Panc1 (cell line): ENCODE data around the gene SGCE. TPM values are rescaled to one million over a fixed set of nuclear protein-coding genes. Genes with fewer than 3 reads are reported as not detected.

Experiments used
- ATAC-seq: fragments of 200-7000 bp; cut with Tn5 transposase; 2 replicates; pipeline ENCODE4 v1.9.1; 2020; ENCODE audit warnings: mild to moderate bottlenecking, moderate library complexity
- BruUV-seq: library from RNA; stranded (reverse); fragments of 400-500 nt; replicated peaks from 2 replicates; lab custom pipeline; 2021; lab: Mats Ljungman, UMichigan
- CTCF ChIA-PET: fragments of 300-600 bp; sonication (Branson Sonifier 250); formaldehyde crosslinking; loops from one replicate; lab custom pipeline; 2022; ENCODE audit warnings: antibody characterized with exemption; lab: Charles Lee
- POLR2A ChIA-PET: fragments of 300-600 bp; sonication (Branson Sonifier 250); formaldehyde crosslinking; loops from one replicate; lab custom pipeline; 2022; ENCODE audit warnings: antibody characterized with exemption; lab: Charles Lee
- DNase-seq: peaks from one replicate; pipeline ENCODE4 v3.0.0-alpha.2; 2010; ENCODE audit warnings: low read depth, low spot score
- H3K27ac ChIP-seq: 2 replicates; pipeline ENCODE4 v1.5.1; 2011; ENCODE audit warnings: mild to moderate bottlenecking, low read length, inconsistent platforms
- H3K27me3 ChIP-seq: fragments of 200-500 bp; sonication (Bioruptor generic); 2 replicates; pipeline ENCODE4 v1.6.0; 2014; ENCODE audit warnings: low read length, inconsistent platforms; ENCODE audit not compliant: control insufficient read depth, insufficient read depth
- H3K36me3 ChIP-seq: fragments of 200-500 bp; sonication (Bioruptor generic); 2 replicates; pipeline ENCODE4 v1.5.1; 2014; ENCODE audit warnings: inconsistent platforms, mild to moderate bottlenecking, low read length, moderate library complexity; ENCODE audit not compliant: control insufficient read depth, insufficient read depth
- H3K4me1 ChIP-seq: 2 replicates; pipeline ENCODE4 v1.5.1; 2011; ENCODE audit warnings: inconsistent platforms, mild to moderate bottlenecking, low read length, moderate library complexity; ENCODE audit not compliant: control insufficient read depth, insufficient read depth
- H3K4me3 ChIP-seq, 2 experiments: 2 replicates each; pipeline ENCODE4 v1.5.1; 2011 to 2012; ENCODE audit warnings: low read depth in 2 of 2, low read length in 2 of 2, mild to moderate bottlenecking in 2 of 2, inconsistent platforms in 1 of 2, moderate library complexity in 1 of 2
- H3K9me3 ChIP-seq: fragments of 200-500 bp; sonication (Bioruptor generic); 2 replicates; pipeline ENCODE4 v1.5.1; 2014; ENCODE audit warnings: low read depth, mild to moderate bottlenecking, inconsistent platforms, low read length, moderate library complexity; ENCODE audit not compliant: control insufficient read depth, insufficient read depth
- CTCF ChIP-seq: fragments of 450-650 bp; IDR thresholded peaks from 2 replicates; pipeline ENCODE4 v1.5.1; 2017; ENCODE audit warnings: mild to moderate bottlenecking
- POLR2AphosphoS5 ChIP-seq: IDR thresholded peaks from 2 replicates; pipeline ENCODE4 v1.6.1; 2012; ENCODE audit warnings: mild to moderate bottlenecking, low read depth, low read length, moderate library complexity
- REST ChIP-seq, 2 experiments: IDR thresholded peaks; 2 replicates each; pipeline ENCODE4 v1.6.1; 2011 to 2012; ENCODE audit warnings: low read depth in 2 of 2, control low read depth in 1 of 2, low read length in 1 of 2, mild to moderate bottlenecking in 1 of 2, moderate library complexity in 1 of 2; ENCODE audit not compliant: insufficient read depth in 1 of 2
- SIN3A ChIP-seq: IDR thresholded peaks from 2 replicates; pipeline ENCODE4 v1.6.1; 2012; ENCODE audit warnings: low read depth, mild to moderate bottlenecking, low read length, moderate library complexity, borderline replicate concordance; ENCODE audit not compliant: insufficient read depth
- TCF7L2 ChIP-seq: IDR thresholded peaks from 2 replicates; pipeline ENCODE4 v1.6.1; 2011; ENCODE audit warnings: mild to moderate bottlenecking, low read depth, low read length, inconsistent platforms
- in situ Hi-C: cut with HindIII; loops from 2 replicates; pipeline ENCODE4 v1.10.0; 2016; ENCODE audit warnings: low sequenced_read_pairs, low pct_unique_long_range_greater_than_20kb
- intact Hi-C: fragments of 100-400 bp; cut with micrococcal nuclease; formaldehyde crosslinking; loops from one replicate; pipeline ENCODE4 v1.10.0; 2022; ENCODE audit not compliant: unreplicated experiment
- total RNA-seq: library from RNA; stranded (reverse); gene quantifications from one replicate; pipeline ENCODE4 v1.2.1, GENCODE V29; 2021; ENCODE audit not compliant: unreplicated experiment

The SGCE gene
- total RNA-seq, 1 experiment from 2014 or later, result 32.0 TPM

GRCh38 chr7:94658826-94659225 lies 2.9 kb upstream of the SGCE start:
- H3K4me1 ChIP-seq, result peaks cover 4% of the 10 kb centered on the region; the same call in 1 of the 2 replicates
- no peak for DNase-seq
- intact Hi-C loops (loop anchor here (5.0 kb wide), 1 partner anchor 212 kb away; no protein-coding TSS in a partner anchor), in situ Hi-C loops (no loop called here)
- peak overlapping the region; percentile 29 to 37 for H3K4me3 ChIP-seq
- TF ChIP-seq REST (IDR thresholded peaks at IDR 0.05; ENCODE audit: insufficient read depth in 1 of 2, low read depth in 2 of 2, low read length in 1 of 2) (no peak), SIN3A (no peak), POLR2AphosphoS5 (no peak), CTCF (no peak), TCF7L2 (no peak)
- CTCF ChIA-PET, result no interaction called here
- H3K27me3 ChIP-seq, result no peaks in the 10 kb centered on the region
- no peak for ATAC-seq
- no peaks in the 10 kb centered on the region for H3K36me3 ChIP-seq
- peak overlapping the region; percentile 63; the same call in 1 of the 2 replicates for H3K27ac ChIP-seq
- POLR2A ChIA-PET, result no interaction called here
- H3K9me3 ChIP-seq, result no peaks in the 10 kb centered on the region
- BruUV-seq, result TSS peak; percentile 8

- Histone ChIP-seq H3K4me3 (peak overlapping the region; percentile 66 to 88), H3K4me1 (peaks cover 5% of the 10 kb centered on the region; the same call in 1 of the 2 replicates), H3K36me3 (no peaks in the 10 kb centered on the region), H3K9me3 (no peaks in the 10 kb centered on the region), H3K27ac (no peak overlapping the region; the same call in 1 of the 2 replicates), H3K27me3 (no peaks in the 10 kb centered on the region)
- BruUV-seq, result no TSS peak
- CTCF ChIA-PET, result no interaction called here
- DNase-seq (peak; percentile 93), ATAC-seq (peak; percentile 93)
- TF ChIP-seq POLR2AphosphoS5 (no peak), TCF7L2 (no peak), REST (IDR thresholded peaks at IDR 0.05; ENCODE audit: insufficient read depth in 1 of 2, low read depth in 2 of 2, low read length in 1 of 2) (no peak), CTCF (no peak), SIN3A (no peak)
- in situ Hi-C loops (no loop called here), intact Hi-C loops (loop anchor here (5.0 kb wide), 1 partner anchor 211 kb away; no protein-coding TSS in a partner anchor)
- POLR2A ChIA-PET, result interaction anchor here (0.6 kb wide), 1 partner anchor 161 kb away, joined by 6 read pairs; no protein-coding TSS in a partner anchor
Measured at GRCh38 chr7:94657771-94658693, 2.1 kb upstream of the SGCE start.
